HL-60 (cell line): ENCODE data around the gene MRPL48.

ENCODE experiments used
- CTCF ChIP-seq: IDR thresholded peaks from one replicate; pipeline ENCODE4 v1.5.1; 2011; ENCODE audit warnings: low read length, control low read depth, inconsistent platforms; ENCODE audit not compliant: insufficient read depth
- SPI1 ChIP-seq: IDR thresholded peaks from 2 replicates; pipeline ENCODE4 v1.6.1; 2012; ENCODE audit warnings: low read depth, mild to moderate bottlenecking, borderline replicate concordance

DNA sequence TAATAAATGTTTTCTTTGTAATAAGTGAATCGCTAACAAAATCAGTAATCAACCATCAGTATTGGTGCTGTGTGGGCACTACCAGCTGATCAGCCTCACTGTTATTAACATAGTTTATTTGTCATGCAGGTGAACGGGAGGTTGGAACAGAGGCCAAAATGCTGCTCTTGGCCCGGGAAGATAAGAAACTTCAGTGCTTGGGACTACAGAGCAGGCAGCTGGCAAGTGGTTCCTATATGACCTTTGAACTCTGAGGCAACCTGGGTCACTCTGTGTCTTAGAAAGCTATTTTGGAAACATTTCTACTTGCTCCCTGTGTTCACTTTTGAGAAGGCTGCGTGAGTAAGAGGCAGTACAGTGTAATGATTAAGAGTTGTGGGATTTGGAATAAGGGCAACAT lies 126.6 kb downstream of the MRPL48 start:
- TF ChIP-seq CTCF: no peak
- TF ChIP-seq SPI1: no peak
